Activated naive CD8-positive, alpha-beta T cell treated with anti-CD3 and anti-CD28 coated beads, Interleukin-2, amount 50 U/mL, for 16 hours (primary cell): ENCODE measurements around the gene METTL4.

Experiments used
- DNase-seq: peaks from one replicate; pipeline ENCODE4 v3.0.0-alpha.2; 2020; ENCODE audit warnings: low read depth, low spot score

Gene METTL4

GRCh38 chr18:2571200-2572170, at the start of gene METTL4, which contains the start of gene NDC80:
Gene METTL4 (minus strand): TSS chr18:2571505. CDS start chr18:2567216, 4,289 bp downstream.
Gene NDC80 (plus strand): TSS chr18:2571557. CDS start chr18:2572986, 1,429 bp downstream.
- DNase-seq: peak; percentile 62

GRCh38 chr18:2618009-2618408, 46.7 kb upstream of the METTL4 start:
- no peak for DNase-seq

GRCh38 chr18:2617401-2617998, 46.2 kb upstream of the METTL4 start:
- DNase-seq: no peak

- DNase-seq: no peak
Measured at GRCh38 chr18:2612996-2613395, 41.7 kb upstream of the METTL4 start.

- no peak for DNase-seq
Measured at GRCh38 chr18:2610549-2610948, 39.2 kb upstream of the METTL4 start.

GRCh38 chr18:2609604-2610003, 38.3 kb upstream of the METTL4 start:
- DNase-seq: no peak

- DNase-seq: no peak
Measured at GRCh38 chr18:2606335-2606734, 35.0 kb upstream of the METTL4 start.

- DNase-seq: no peak
Measured at GRCh38 chr18:2602844-2603243, 31.5 kb upstream of the METTL4 start.

GRCh38 chr18:2597639-2598038, 26.3 kb upstream of the METTL4 start:
- DNase-seq: no peak

- no peak for DNase-seq
Measured at GRCh38 chr18:2590303-2590702, 19.0 kb upstream of the METTL4 start.

- no peak for DNase-seq
Measured at GRCh38 chr18:2589345-2590068, 18.2 kb upstream of the METTL4 start.

GRCh38 chr18:2588666-2589344, 17.5 kb upstream of the METTL4 start:
- DNase-seq: no peak

GRCh38 chr18:2587788-2588187, 16.5 kb upstream of the METTL4 start:
- no peak for DNase-seq

- no peak for DNase-seq
Measured at GRCh38 chr18:2573408-2573807, 2.1 kb upstream of the METTL4 start.

- DNase-seq: no peak
Measured at GRCh38 chr18:2572892-2573291, 1.6 kb upstream of the METTL4 start.

GRCh38 chr18:2572171-2572569, 865 bp upstream of the METTL4 start:
- no peak for DNase-seq

- DNase-seq: no peak
Measured at GRCh38 chr18:2570772-2571199, 519 bp downstream of the METTL4 start.

GRCh38 chr18:2569338-2570207, 1.7 kb downstream of the METTL4 start:
- no peak for DNase-seq

- DNase-seq: no peak
Measured at GRCh38 chr18:2568605-2569004, 2.7 kb downstream of the METTL4 start.

- DNase-seq: no peak
Measured at GRCh38 chr18:2568129-2568528, 3.2 kb downstream of the METTL4 start.

- DNase-seq: no peak
Measured at GRCh38 chr18:2564373-2564772, 6.9 kb downstream of the METTL4 start.
